K562 treated with DMSO at 1 percent for 4 hours (cell line): ENCODE measurements around the gene UBQLN2. TPM values are rescaled to one million over a fixed set of nuclear protein-coding genes. Genes with fewer than 3 reads are reported as not detected.

Source experiments
- total RNA-seq: library from RNA; unstranded; fragments of 300-600 nt; gene quantifications from 2 replicates; pipeline ENCODE4 v1.2.3, GENCODE V29; 2022; ENCODE audit not compliant: insufficient read depth

UBQLN2 gene
- 11.1 and 13.3 TPM in 2 replicates for total RNA-seq

DNA sequence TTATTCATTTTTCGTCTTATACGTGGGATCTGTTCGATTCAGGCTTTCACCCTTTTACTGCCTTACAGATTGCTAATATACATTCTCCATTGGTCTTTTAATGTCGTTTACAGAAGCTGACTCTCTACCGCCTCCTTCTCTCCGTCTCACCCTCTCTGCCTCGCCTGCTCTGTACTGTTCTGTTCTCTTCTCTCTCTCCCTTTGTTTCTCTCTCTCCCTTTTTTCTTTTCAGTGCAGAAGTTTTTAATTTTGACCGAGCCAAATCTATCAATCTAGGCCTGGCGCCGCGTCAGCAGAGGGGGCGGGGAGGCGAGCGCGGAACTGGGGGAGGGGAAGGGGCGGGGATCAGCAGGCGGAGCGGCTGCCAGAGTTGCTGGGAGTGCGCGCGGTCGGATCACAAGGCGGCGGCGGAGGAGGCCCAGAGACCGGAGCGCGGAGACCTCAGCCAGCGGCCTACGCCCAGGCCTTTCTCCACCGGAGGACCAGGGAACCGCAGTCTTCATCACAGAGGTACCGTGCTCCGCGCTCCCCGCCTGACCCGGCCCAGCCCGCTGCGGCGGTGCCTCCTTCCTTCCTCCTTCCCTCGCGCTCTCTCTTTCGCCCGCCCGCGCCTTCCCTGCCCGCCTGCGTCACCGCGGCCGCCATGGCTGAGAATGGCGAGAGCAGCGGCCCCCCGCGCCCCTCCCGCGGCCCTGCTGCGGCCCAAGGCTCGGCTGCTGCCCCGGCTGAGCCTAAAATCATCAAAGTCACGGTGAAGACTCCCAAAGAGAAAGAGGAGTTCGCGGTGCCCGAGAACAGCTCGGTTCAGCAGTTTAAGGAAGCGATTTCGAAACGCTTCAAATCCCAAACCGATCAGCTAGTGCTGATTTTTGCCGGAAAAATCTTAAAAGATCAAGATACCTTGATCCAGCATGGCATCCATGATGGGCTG, at the start of gene UBQLN2:
UBQLN2 (plus strand) TSS at position 397 of the 931 bp plus-strand sequence; CDS start at position 644, 247 bp downstream.

Other genes with a start within 250 kb of the UBQLN2 start
- 2.8 and 4.6 TPM in 2 replicates for gene NBDY, start 165.6 kb downstream of the UBQLN2 start, total RNA-seq